Breast epithelium (tissue), 3 donors: Measurements from ENCODE around the gene AGER.

Experiments
- CTCF ChIP-seq, 3 donors: fragments of 450-650 bp; IDR thresholded peaks; one replicate each; pipeline ENCODE4 v1.5.1; 2016 to 2017; ENCODE audit warnings: antibody characterized with exemption in 3 of 3, mild to moderate bottlenecking in 3 of 3, moderate library complexity in 3 of 3
- POLR2A ChIP-seq: fragments of 450-650 bp; IDR thresholded peaks from one replicate; pipeline ENCODE4 v1.6.1; 2016; ENCODE audit warnings: antibody characterized with exemption, mild to moderate bottlenecking, moderate library complexity
- POLR2AphosphoS5 ChIP-seq, 3 donors: sonication (generic); formaldehyde crosslinking; IDR thresholded peaks; one replicate each; pipeline ENCODE4 v1.6.1; 2017; ENCODE audit warnings: antibody characterized with exemption in 3 of 3

- no peak for TF ChIP-seq CTCF (IDR thresholded peaks at IDR 0.05)
- TF ChIP-seq POLR2AphosphoS5 (IDR thresholded peaks at IDR 0.05): peak; percentile 39 to 89 (median 56)
- TF ChIP-seq POLR2A: peak; percentile 91
Measured at GRCh38 chr6:32190054-32190851, 6.2 kb upstream of the AGER start, which contains the start of gene PBX2.
